NCI-H2107 (cell line): ENCODE data around the gene LRRC36.
A peak's percentile ranks its signal among the peaks of the same experiment; 100 is the strongest.

ENCODE experiments used
- DNase-seq: peaks from one replicate; lab custom pipeline; 2025; lab: John Stamatoyannopoulos, UW

Gene LRRC36, protein sequence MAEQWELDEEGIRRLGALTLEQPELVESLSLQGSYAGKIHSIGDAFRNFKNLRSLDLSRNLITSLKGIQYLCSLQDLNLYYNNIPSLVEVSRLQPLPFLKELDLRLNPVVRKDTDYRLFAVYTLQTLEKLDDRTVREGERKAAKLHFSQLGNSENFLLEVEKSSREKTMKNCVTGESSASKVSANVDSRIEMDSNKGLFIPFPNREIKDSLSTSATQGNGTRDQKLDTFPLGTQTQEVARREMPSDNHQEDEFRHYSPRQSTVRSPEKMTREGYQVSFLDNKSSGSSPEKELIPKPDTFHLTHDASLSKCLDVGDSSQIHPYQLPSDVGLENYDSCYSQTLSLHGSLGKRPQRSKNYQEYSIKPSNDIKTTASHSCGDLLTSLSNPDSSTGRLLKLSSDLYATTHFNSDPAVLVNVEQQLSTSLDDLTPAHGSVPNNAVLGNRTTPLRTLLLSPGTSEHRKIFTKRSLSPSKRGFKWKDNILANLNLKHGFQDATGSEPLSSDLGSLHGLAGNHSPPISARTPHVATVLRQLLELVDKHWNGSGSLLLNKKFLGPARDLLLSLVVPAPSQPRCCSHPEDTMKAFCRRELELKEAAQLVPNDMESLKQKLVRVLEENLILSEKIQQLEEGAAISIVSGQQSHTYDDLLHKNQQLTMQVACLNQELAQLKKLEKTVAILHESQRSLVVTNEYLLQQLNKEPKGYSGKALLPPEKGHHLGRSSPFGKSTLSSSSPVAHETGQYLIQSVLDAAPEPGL

DNA sequence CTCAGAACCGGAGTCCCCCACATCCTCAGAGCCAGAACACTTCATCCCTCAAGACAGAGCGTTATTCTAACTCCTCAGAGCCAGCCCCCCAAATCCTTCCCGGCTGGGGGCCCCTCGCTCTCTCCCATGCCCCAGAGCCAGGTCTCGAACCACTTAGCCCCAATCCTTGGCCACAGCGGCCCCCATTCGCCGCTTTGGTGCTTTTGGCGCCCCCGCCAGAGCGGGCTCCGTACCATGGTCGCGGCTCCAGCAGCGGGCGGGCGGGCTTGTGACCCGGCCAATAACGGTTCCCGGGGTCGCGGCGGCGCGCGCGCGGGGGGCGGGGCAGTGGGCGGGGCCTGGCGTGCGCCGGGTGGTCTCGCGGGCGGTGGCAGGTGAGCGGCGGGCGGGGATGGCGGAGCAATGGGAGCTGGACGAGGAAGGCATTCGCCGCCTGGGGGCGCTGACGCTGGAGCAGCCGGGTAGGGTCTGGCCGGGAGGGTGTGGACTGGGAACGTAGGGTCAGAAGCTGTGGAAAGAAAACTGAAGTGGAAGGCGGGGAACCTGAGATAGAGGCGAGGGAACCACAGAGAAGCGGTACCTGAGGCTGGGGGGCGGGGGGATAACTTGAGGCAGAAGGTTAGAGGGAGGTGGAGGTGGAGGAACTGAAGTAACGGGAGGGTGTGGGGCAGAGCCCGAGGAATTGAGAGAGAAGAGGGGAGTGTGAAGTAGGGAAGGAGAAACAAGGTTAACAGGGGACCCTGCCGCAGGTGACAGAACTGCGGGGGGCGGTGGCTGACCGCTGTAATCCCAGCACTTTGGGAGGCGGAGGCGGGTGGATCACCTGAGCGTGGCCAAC, at the start of gene LRRC36, which contains the start of gene KCTD19:
TSS of gene LRRC36 (plus strand) at position 344 of the 838 bp plus-strand sequence. CDS start at position 392, 48 bp downstream.
TSS of gene KCTD19 (minus strand) at position 270 of the 838 bp plus-strand sequence. CDS start at position 236, 34 bp downstream.
- peak; percentile 56 for DNase-seq

DNA sequence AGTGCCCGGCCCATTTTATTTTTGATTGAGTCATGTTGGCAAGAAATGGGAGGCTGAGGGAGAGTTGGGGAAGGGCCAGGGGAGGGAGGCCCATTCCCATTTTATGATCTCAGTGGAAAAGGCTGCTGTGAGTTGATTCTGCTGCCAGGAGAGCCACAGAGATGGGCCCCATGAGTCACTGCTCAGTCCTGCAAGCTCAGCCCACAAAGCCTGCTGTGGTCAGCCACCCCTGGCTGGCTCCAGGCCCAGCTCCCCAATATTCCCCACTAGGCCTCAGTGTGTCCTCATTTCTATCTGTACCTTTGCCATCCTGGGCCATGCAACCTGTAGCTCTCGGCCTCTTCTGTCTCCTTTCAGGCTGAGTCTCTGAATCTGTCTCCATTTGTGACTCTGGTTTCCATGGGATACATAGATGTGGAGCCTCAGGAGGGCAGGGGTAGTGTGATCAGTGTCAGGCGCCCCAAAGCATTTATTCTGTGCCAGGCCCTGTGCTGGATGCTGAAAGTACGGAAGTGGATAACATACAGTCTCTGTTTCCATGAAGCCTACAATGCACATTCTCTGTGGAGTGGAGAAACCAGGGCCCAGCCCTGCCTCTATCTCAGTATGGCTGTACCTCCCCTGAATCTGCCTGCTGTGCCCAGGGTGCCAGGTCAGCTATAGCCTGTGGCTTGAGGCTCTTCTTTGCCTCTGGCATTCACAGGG, 49.2 kb upstream of the LRRC36 start:
- no peak for DNase-seq

DNA sequence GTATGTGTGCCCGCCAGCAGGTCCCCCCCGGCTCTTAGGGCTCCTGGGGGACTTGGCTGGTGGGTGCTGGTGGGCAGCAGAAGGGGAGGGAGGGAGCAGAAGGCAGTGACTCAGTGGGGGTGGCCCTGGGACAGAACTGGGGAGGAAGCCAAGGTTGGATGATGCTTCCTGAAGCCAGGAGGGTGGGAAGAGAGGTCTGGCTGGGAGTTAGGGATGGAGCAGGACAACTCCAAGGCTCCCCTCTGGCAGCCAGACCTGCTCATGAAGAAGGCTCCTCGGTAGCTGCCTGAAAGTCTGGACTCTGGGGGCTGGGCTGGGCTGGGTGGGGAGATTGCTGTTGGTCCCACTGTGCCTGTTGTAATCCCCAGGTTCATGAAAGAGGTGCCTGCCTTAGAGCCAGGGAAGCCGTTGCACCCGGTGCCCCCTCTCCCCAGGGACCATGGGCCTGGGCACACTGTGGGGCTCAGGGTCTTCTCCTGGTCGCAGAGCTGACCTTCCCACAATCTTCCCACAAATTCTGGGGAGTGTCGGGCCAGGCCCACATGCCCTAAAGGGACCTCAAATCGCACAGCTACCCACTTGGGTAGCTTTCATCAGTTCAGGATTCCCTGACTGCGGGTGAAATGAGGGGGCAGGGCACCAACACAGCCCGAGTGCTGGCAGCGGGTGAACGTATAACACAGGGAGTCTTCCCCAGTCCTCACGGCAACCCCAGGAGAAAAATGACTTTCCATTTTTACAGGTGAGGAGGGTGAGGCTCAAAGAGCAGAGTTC, 48.4 kb upstream of the LRRC36 start:
- no peak for DNase-seq

DNA sequence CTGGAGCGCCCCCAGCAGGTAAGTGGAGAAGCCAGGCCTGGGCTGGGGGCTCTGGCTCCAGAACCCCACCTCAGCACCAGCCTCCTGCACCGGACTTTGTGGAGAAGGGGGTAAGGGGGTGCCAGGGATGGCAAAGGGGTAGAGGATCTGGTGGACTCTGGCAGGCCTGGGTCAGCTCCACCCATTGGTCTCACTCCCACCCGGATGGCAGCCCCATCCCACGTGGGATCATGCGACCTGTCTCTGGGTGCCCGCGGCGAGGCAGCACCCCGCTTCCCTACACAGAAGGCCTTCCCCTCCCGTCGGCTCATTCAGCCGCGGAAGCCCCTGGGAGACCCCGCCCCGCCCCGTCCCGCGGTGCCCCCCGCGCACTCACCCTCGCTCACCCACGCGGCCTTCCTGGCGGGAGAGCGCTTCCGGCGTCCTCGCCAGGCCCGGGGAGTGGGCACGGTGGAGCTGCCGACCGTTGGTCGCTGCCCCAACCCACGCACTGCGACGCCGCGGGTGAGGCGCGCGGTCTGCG, 47.8 kb upstream of the LRRC36 start:
- no peak for DNase-seq

DNA sequence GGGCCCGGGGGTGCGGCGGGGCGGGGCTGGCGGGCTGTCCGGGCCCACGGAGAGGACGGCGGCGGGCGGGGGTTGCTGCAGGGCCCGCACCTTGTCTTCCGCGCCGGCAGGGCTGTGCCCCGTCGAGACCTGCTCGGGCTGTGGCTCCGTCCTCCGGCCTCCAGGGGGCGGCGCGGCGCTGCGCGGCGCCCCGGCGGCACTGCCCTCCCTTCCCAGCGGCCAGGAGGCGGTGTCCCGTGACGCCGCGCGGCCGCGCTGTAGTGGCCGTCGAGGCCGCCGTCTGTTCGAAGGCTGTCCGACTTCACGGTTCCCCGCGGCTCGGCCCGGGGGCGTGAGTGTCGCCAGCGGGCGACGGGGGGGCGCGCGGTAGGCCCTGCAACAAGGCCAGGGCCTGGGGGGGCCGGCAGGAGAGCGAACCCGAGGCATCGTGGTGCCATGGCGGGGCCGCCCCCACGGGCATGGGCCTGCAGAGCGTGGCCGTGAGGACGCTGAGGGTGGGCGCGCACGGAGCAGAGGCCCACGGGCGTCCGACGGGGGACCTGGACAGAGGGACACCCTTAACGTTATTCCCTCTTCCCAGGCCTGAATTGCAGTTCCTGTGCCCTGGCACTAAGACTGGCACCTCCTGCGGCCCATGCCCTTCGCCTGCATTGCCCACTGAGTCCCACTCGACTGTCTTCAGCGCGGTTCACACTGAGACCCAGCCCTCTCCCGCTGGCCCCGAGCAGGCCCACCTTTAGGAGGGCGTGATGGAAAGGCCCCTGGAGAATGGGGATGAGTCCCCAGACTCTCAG, 47.1 kb upstream of the LRRC36 start, which contains the start of gene PLEKHG4:
TSS of gene PLEKHG4 (plus strand) at position 237 of the 794 bp plus-strand sequence. CDS start at position 750, 513 bp downstream.
- peak; percentile 17 for DNase-seq

DNA sequence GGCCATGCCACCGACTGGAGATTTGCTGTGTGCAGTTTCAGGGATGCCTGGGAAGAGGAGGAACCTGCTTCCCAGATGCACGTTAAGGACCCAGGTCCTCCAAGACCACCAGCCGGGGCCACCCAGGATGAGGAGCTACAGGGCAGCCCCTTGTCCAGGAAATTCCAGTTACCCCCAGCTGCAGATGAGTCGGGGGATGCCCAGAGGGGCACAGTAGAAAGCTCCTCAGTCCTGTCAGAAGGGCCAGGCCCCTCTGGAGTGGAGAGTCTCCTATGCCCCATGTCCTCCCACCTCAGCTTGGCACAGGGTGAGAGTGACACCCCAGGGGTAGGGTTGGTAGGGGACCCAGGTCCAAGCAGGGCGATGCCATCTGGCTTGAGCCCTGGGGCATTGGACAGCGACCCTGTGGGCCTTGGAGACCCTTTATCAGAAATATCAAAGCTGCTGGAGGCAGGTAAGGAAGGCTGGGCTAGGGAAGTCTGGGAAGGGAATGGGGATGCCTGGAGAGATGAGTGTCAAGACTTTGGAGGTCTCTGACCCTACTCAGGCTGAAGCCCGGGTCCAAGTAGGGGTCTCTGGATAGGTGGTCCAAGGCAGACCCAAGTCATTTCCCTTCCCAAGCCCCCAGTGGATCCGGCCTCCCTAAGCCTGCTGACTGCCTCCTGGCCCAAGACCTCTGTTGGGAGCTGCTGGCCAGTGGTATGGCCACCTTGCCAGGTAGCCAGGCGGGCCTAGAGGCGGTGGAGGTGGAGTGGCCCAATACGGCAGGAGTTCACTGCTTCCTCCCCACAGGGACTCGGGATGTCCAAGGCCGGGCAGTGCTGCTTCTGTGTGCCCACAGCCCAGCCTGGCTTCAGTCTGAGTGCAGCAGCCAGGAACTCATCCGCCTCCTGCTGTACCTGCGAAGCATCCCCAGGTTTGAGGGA, 46.3 kb upstream of the LRRC36 start:
- no peak for DNase-seq

DNA sequence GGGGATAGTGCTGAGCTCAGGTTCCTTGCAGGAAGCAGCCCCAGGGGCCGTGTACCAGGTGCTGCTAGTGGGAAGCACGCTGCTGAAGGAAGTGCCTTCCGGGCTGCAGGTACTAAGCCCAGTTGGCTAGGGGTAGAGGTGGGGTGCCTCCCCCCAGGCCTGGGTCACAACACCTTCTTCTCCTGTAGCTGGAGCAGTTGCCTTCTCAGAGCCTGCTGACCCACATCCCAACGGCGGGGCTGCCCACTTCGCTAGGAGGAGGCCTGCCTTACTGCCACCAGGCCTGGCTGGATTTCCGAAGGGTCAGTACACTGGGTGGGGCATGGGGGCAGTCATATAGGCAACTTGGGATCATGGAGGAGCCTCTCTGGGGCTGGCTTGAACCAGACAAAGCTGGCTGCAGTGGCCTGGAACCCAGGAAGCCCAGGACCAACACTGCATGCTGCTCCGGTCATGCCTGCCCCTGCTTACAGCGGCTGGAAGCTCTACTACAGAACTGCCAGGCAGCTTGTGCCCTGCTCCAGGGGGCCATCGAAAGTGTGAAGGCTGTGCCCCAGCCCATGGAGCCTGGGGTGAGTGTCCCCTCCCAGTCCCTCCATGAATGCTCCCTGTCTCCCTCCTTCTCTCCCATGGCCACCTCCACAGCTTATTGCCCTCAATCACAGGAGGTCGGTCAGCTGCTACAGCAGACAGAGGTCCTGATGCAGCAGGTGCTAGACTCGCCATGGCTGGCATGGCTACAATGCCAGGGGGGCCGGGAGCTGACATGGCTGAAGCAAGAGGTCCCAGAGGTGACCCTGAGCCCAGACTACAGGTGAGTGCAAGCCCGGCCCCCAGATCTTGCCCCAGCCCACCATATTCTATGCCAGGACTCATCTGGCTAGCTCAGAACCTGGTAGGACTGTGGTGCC, 44.8 kb upstream of the LRRC36 start:
- no peak for DNase-seq

DNA sequence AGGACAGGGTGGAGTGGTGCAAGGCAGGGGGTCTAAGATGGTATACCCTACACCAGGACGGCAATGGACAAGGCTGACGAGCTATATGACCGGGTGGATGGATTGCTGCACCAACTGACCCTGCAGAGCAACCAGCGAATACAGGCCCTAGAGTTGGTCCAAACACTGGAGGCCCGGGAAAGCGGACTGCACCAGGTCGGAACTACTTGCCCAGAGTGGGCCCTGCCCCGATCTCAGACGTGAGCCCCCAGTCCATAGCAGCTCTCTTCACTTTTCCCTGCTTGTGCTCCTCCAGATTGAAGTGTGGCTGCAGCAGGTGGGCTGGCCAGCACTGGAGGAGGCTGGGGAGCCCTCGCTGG, 44.2 kb upstream of the LRRC36 start:
- no peak for DNase-seq

DNA sequence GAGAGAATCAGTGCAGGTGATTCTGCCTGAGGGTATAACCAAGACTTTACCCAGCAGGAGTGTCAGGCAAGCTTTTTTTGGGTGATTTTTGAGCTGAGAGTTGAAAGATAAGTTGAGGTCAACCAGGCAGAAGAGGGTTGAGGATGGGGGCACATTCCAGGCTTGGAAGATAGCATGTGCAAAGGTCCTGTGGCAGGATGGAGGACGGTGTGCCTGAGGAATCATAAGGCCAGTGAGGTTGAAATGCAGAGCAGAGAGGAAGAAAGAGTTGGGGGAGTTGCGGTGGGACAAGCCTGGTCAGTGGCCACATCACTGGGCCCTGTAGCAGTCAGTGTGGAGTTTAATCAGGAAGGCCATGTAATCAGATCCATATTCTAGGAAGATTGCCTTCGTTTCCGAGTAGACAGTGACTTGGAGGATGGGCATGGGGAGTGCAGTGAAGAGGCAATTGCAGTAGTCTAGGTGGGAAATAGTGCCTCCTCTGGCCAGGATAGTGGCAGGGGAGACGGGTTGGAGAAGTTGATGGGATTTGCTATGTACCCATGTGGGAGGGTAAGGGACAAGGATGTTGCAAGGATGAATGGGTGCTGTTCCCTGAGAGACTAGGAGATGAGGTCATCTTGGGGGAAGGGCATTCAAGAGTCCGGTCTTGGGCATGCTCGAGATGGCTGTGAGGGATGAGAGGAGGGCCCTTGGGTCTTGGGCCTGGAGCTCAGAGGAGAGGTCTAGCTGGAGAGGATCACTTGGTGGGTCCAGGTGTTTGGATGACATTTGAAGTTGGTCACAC, 43.4 kb upstream of the LRRC36 start:
- DNase-seq = no peak

DNA sequence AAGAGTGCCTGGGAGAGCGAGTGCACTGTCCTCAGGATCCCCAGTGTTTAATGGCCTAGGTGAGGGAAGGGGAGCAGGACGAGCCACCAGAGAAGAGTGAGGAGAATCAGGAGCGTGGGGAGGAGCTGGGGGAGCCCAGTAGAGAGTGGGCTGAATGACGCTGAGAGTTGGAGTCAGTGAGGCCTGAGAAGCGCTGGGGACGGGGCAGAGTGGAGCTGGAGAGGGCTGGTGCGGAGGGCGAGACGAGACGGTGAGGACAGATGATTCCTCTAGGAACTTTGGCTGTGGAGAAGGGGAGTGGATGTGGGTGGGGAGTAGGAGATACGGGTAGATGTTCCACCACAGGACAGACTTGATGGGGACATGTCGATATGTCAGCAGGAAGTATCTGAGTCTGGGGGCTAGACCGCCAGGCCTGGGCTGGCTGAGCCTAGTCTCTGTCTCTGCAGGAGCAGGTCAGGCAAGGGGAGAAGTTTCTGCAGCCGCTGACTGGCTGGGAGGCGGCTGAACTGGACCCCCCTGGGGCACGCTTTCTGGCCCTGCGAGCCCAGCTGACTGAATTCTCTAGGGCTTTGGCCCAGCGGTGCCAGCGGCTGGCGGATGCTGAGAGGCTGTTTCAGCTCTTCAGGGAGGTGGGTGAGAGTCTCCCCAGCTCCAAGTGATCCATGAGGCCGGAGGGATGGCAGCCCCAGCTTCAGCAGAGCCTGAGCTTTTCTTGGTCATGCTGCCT, 42.6 kb upstream of the LRRC36 start:
- DNase-seq = peak; percentile 26

DNA sequence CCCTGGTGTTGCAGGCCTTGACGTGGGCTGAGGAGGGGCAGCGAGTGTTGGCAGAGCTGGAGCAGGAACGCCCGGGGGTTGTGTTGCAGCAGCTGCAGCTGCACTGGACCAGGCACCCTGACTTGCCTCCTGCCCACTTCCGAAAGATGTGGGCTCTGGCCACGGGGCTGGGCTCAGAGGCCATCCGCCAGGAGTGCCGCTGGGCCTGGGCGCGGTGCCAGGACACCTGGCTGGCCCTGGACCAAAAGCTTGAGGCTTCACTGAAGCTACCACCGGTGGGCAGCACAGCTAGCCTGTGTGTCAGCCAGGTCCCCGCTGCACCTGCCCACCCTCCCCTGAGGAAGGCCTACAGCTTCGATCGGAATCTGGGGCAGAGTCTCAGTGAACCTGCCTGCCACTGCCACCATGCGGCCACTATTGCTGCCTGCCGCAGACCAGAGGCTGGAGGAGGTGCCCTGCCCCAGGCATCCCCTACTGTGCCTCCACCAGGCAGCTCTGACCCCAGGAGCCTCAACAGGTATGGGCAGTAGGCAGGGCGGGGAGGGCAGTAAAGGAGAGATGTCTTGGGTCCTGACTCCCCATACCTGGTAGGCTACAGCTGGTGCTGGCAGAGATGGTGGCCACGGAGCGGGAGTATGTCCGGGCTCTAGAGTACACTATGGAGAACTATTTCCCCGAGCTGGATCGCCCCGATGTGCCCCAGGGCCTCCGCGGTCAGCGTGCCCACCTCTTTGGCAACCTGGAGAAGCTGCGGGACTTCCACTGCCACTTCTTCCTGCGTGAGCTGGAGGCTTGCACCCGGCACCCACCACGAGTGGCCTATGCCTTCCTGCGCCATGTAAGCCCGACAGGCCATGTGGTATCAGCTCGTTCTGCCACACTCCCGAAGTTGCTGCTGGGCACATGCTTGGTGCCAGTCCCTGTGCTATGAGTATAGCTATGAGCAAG, 41.6 kb upstream of the LRRC36 start:
- peak; percentile 41 for DNase-seq

DNA sequence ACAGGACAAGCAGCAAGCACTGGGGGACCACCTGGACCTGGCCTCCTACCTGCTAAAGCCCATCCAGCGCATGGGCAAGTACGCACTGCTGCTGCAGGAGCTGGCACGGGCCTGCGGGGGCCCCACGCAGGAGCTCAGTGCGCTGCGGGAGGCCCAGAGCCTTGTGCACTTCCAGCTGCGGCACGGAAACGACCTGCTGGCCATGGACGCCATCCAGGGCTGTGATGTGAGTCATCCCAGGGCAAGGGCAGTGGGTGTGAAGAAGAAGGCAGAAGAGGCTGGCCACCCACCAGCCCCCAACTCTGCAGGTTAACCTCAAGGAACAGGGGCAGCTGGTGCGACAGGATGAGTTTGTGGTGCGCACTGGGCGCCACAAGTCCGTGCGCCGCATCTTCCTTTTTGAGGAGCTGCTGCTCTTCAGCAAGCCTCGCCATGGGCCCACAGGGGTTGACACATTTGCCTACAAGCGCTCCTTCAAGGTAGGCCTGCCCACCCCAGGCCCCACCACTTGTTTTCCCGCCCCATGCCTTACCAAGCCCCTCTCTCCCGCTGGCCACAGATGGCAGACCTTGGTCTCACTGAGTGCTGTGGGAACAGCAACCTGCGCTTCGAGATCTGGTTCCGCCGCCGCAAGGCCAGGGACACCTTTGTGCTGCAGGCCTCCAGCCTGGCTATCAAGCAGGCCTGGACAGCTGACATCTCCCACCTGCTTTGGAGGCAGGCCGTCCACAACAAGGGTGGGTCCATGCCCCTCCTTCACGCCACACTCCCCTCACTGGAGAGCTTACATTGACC, 40.0 kb upstream of the LRRC36 start:
- DNase-seq = no peak

DNA sequence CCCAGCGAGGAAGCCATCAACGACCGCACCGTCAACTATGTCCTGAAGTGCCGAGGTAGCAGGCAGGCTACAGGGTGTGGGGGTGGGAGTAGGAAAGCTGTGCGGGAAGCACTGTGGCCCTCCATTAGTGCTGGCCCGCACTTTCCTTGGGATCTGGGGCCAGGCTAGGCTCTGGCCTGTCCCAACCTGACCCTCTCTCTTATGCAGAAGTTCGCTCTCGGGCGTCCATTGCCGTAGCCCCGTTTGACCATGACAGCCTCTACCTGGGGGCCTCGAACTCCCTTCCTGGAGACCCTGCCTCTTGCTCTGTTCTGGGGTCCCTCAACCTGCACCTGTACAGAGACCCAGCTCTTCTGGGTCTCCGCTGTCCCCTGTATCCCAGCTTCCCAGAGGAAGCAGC, 38.7 kb upstream of the LRRC36 start:
- no peak for DNase-seq

DNA sequence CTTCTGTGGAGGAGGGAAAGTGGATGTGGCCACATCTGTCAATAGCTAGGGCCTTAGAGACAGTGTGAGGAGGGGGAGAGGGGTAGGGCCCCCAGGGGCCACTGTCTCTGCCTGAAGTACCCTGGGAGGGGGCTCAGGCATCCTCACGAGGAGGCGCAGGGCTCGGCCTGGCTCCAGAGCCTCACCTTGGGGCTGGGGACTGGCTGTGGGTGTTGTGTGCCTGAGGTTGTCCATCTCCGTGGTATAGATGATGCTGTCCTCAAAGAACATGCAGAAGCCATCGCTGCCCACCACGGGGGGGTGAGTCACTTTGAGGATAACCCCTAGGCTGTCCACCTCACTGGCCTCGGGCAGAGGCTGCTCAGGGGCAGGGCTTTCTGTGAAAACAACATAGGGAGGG, 35.2 kb upstream of the LRRC36 start:
- no peak for DNase-seq
